ENCODE results near the gene CDKAL1.
"Not testable (repeated sequence)": the region's sequence is repeated elsewhere in the genome, so short reads cannot be mapped to it uniquely, and the experiment has no call there.

CDKAL1 gene

DNA sequence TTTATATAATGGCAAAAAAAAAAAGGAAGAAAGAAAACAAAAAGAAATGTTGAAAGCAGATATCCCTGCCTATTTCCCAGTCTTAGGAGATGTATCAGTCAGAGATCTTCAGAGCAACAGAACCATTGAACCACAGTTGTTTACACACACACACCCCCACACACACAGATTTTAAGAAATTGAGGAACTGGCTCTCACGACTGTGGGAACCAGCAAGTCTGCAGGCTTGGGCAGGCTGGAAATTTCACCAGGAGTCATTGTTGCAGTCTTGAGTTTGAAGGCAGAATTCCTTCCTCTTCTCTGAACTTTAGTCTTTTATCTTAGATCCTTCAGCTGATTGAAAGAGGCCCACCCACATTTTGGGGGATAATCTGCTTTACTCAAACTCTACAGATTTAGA, 380.9 kb downstream of the CDKAL1 start:
- Histone ChIP-seq H3K36me3 (ENCODE audit: insufficient read depth, low read length) (peaks cover 12% of the 10 kb centered on the region), H3K27me3 (ENCODE audit: insufficient read depth, low read length) (no peaks in the 10 kb centered on the region), H2AFZ (ENCODE audit: low read length, unreplicated experiment) (no peak overlapping the region), H3K27ac (ENCODE audit: low read depth, low read length) (no peak overlapping the region), H3K4me1 (ENCODE audit: control insufficient read depth, insufficient read depth, low read length, unreplicated experiment) (peaks cover 22% of the 10 kb centered on the region), H3K79me2 (ENCODE audit: control insufficient read depth, insufficient read depth, low read length, unreplicated experiment) (no peaks in the 10 kb centered on the region), H3K4me3 (ENCODE audit: low read depth, low read length) (no peak overlapping the region)

DNA sequence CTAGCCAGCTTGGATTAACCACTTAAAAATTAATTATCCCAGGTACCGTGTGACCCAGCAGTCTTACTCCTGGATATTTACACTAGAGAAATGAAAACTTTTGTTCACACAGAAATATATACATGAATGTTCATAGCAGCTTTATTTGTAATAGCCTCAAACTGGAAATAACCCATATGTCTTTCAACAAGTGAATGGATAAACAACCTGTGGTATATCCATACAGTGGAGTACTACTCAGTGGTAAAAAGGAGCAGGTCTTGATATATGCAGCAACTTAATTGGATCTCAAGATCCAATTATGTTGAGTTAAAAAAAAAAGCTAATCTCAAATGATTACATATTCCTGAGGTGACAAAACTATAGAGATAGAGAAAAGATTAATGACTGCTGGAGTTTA, 381.4 kb downstream of the CDKAL1 start:
- Histone ChIP-seq H3K79me2 (ENCODE audit: control insufficient read depth, insufficient read depth, low read length, unreplicated experiment) (no peaks in the 10 kb centered on the region), H3K27ac (ENCODE audit: low read depth, low read length) (peak overlapping the region; percentile 81), H3K4me3 (ENCODE audit: low read depth, low read length) (no peak overlapping the region), H3K4me1 (ENCODE audit: control insufficient read depth, insufficient read depth, low read length, unreplicated experiment) (peaks cover 24% of the 10 kb centered on the region), H3K36me3 (ENCODE audit: insufficient read depth, low read length) (peaks cover 12% of the 10 kb centered on the region), H2AFZ (ENCODE audit: low read length, unreplicated experiment) (no peak overlapping the region), H3K27me3 (ENCODE audit: insufficient read depth, low read length) (no peaks in the 10 kb centered on the region)

- H2AFZ ChIP-seq (ENCODE audit: low read length, unreplicated experiment), result no peak overlapping the region
- H3K79me2 ChIP-seq (ENCODE audit: control insufficient read depth, insufficient read depth, low read length, unreplicated experiment), result no peaks in the 10 kb centered on the region
- no peak overlapping the region for H3K4me3 ChIP-seq (ENCODE audit: low read depth, low read length)
- peaks cover 24% of the 10 kb centered on the region for H3K4me1 ChIP-seq (ENCODE audit: control insufficient read depth, insufficient read depth, low read length, unreplicated experiment)
- peaks cover 12% of the 10 kb centered on the region for H3K36me3 ChIP-seq (ENCODE audit: insufficient read depth, low read length)
- H3K27ac ChIP-seq (ENCODE audit: low read depth, low read length), result peak overlapping the region; percentile 81
- no peaks in the 10 kb centered on the region for H3K27me3 ChIP-seq (ENCODE audit: insufficient read depth, low read length)
Measured at GRCh38 chr6:20916086-20916485, 381.8 kb downstream of the CDKAL1 start.

DNA sequence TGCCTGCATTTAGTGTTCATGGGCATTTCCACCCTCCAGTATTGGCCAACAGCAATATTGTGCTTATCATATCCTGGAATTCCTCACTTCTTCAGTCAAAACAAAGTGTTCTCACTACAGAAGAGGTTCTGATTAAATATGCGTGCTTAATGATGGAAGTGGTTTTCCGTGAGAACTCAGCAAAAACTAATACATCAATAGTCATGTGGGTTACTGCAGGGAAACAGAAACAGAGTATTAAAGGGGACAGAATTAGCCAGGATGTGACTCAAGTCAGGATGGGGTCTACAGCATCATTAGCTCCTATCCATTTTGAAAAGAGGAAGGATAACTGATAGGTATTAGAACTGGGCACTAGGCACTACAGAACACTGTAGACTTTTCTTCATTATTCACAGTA, 384.6 kb downstream of the CDKAL1 start:
- no peak overlapping the region for H3K4me3 ChIP-seq (ENCODE audit: low read depth, low read length)
- no peaks in the 10 kb centered on the region for H3K79me2 ChIP-seq (ENCODE audit: control insufficient read depth, insufficient read depth, low read length, unreplicated experiment)
- H3K27ac ChIP-seq (ENCODE audit: low read depth, low read length), result no peak overlapping the region
- H3K27me3 ChIP-seq (ENCODE audit: insufficient read depth, low read length), result no peaks in the 10 kb centered on the region
- peaks cover 27% of the 10 kb centered on the region for H3K4me1 ChIP-seq (ENCODE audit: control insufficient read depth, insufficient read depth, low read length, unreplicated experiment)
- peaks cover 7% of the 10 kb centered on the region for H3K36me3 ChIP-seq (ENCODE audit: insufficient read depth, low read length)
- no peak overlapping the region for H2AFZ ChIP-seq (ENCODE audit: low read length, unreplicated experiment)

GRCh38 chr6:20919677-20920385, 385.6 kb downstream of the CDKAL1 start:
- no peak overlapping the region for H3K4me3 ChIP-seq (ENCODE audit: low read depth, low read length)
- H3K36me3 ChIP-seq (ENCODE audit: insufficient read depth, low read length), result peaks cover 7% of the 10 kb centered on the region
- H3K27ac ChIP-seq (ENCODE audit: low read depth, low read length), result no peak overlapping the region

GRCh38 chr6:20921578-20921977, 387.3 kb downstream of the CDKAL1 start:
- no peaks in the 10 kb centered on the region for H3K27me3 ChIP-seq (ENCODE audit: insufficient read depth, low read length)
- H3K36me3 ChIP-seq (ENCODE audit: insufficient read depth, low read length), result no peaks in the 10 kb centered on the region
- H3K4me3 ChIP-seq (ENCODE audit: low read depth, low read length), result no peak overlapping the region
- no peak overlapping the region for H3K27ac ChIP-seq (ENCODE audit: low read depth, low read length)
- peaks cover 19% of the 10 kb centered on the region for H3K4me1 ChIP-seq (ENCODE audit: control insufficient read depth, insufficient read depth, low read length, unreplicated experiment)
- no peaks in the 10 kb centered on the region for H3K79me2 ChIP-seq (ENCODE audit: control insufficient read depth, insufficient read depth, low read length, unreplicated experiment)
- H2AFZ ChIP-seq (ENCODE audit: low read length, unreplicated experiment), result no peak overlapping the region

More at GRCh38 chr6:20919677-20920385, 385.6 kb downstream of the CDKAL1 start:
- Histone ChIP-seq H3K4me1 (ENCODE audit: control insufficient read depth, insufficient read depth, low read length, unreplicated experiment) (peaks cover 27% of the 10 kb centered on the region), H3K27me3 (ENCODE audit: insufficient read depth, low read length) (no peaks in the 10 kb centered on the region), H2AFZ (ENCODE audit: low read length, unreplicated experiment) (no peak overlapping the region), H3K79me2 (ENCODE audit: control insufficient read depth, insufficient read depth, low read length, unreplicated experiment) (no peaks in the 10 kb centered on the region)

- H3K4me3 ChIP-seq (ENCODE audit: low read depth, low read length), result no peak overlapping the region
- no peak overlapping the region for H2AFZ ChIP-seq (ENCODE audit: low read length, unreplicated experiment)
Measured at GRCh38 chr6:20922743-20923142, 388.5 kb downstream of the CDKAL1 start.

DNA sequence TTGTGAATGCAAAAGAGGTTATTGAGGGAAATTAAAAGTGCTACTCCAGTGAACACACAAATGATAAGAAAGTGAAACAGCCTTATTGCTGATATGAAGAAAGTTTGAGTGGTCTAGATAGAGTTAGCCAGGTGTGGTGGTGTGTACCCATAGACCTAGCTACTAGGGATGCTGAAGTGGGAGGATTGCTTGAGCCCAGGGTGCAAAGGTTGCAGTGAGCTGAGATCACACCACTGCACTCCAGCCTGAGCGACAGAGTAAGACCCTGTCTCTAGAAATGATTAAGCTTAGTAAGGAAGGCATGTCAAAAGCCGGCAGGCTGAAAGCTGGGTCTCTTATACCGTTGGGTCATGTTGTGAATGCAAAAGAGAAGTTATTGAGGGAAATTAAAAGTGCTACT, 389.8 kb downstream of the CDKAL1 start:
- peaks cover 14% of the 10 kb centered on the region for H3K4me1 ChIP-seq (ENCODE audit: control insufficient read depth, insufficient read depth, low read length, unreplicated experiment)
- not testable (repeated sequence) for H3K4me3 ChIP-seq (ENCODE audit: low read depth, low read length); H3K79me2 ChIP-seq (ENCODE audit: control insufficient read depth, insufficient read depth, low read length, unreplicated experiment); H3K27ac ChIP-seq (ENCODE audit: low read depth, low read length); H2AFZ ChIP-seq (ENCODE audit: low read length, unreplicated experiment); H3K27me3 ChIP-seq (ENCODE audit: insufficient read depth, low read length); H3K36me3 ChIP-seq (ENCODE audit: insufficient read depth, low read length)

More at GRCh38 chr6:20922743-20923142, 388.5 kb downstream of the CDKAL1 start:
- Histone ChIP-seq H3K79me2 (ENCODE audit: control insufficient read depth, insufficient read depth, low read length, unreplicated experiment) (no peaks in the 10 kb centered on the region), H3K36me3 (ENCODE audit: insufficient read depth, low read length) (no peaks in the 10 kb centered on the region), H3K27ac (ENCODE audit: low read depth, low read length) (no peak overlapping the region), H3K4me1 (ENCODE audit: control insufficient read depth, insufficient read depth, low read length, unreplicated experiment) (peaks cover 18% of the 10 kb centered on the region), H3K27me3 (ENCODE audit: insufficient read depth, low read length) (no peaks in the 10 kb centered on the region)

DNA sequence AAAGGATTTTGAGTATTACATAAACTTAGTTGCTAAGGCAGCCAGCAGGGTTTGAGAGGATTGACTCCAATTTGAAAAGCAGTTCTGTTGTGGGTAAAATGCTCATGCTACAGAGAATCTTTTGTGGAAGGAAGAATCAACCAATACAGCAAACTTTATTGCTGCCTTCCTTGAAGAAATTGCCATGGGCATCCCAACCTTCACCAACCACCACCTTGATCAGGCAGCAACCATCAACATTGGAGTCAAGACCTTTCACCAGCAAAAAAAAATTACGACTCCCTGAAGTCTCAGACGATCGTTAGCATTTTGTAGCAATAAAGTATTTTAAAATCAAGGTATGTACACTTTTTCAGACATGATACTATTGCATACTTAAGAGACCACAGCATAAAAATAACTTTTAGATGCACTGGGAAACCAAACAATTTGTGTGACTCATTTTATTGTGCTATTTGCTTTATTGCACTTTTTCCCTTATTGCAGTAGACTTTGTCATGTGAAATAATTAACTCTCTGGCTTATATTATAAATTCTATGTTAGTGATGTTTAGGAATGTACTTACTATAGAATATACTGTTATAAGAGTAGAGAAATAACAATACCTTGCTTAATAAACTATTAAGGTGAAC, 390.8 kb downstream of the CDKAL1 start:
- H3K36me3 ChIP-seq (ENCODE audit: insufficient read depth, low read length), result no peaks in the 10 kb centered on the region
- no peaks in the 10 kb centered on the region for H3K27me3 ChIP-seq (ENCODE audit: insufficient read depth, low read length)
- H3K4me1 ChIP-seq (ENCODE audit: control insufficient read depth, insufficient read depth, low read length, unreplicated experiment), result peaks cover 11% of the 10 kb centered on the region
- no peak overlapping the region for H3K27ac ChIP-seq (ENCODE audit: low read depth, low read length)
- H2AFZ ChIP-seq (ENCODE audit: low read length, unreplicated experiment), result no peak overlapping the region
- H3K4me3 ChIP-seq (ENCODE audit: low read depth, low read length), result no peak overlapping the region
- H3K79me2 ChIP-seq (ENCODE audit: control insufficient read depth, insufficient read depth, low read length, unreplicated experiment), result no peaks in the 10 kb centered on the region

GRCh38 chr6:20927130-20927860, 393.0 kb downstream of the CDKAL1 start:
- Histone ChIP-seq H3K36me3 (ENCODE audit: insufficient read depth, low read length) (no peaks in the 10 kb centered on the region), H2AFZ (ENCODE audit: low read length, unreplicated experiment) (no peak overlapping the region), H3K79me2 (ENCODE audit: control insufficient read depth, insufficient read depth, low read length, unreplicated experiment) (no peaks in the 10 kb centered on the region), H3K4me1 (ENCODE audit: control insufficient read depth, insufficient read depth, low read length, unreplicated experiment) (peaks cover 8% of the 10 kb centered on the region), H3K4me3 (ENCODE audit: low read depth, low read length) (no peak overlapping the region), H3K27me3 (ENCODE audit: insufficient read depth, low read length) (no peaks in the 10 kb centered on the region), H3K27ac (ENCODE audit: low read depth, low read length) (no peak overlapping the region)

All from ACC112 (cell line).